GM19023 (cell line): ENCODE data around the gene CMIP.
A peak's percentile ranks its signal among the peaks of the same experiment; 100 is the strongest.
"Not testable (repeated sequence)": the region's sequence is repeated elsewhere in the genome, so short reads cannot be mapped to it uniquely, and the experiment has no call there.

Experiments used
- ATAC-seq: cut with Tn5 transposase; IDR thresholded peaks from one replicate; pipeline ENCODE4 v1.9.1; 2021; ENCODE audit warnings: mild to moderate bottlenecking, moderate library complexity; ENCODE audit not compliant: unreplicated experiment

CMIP gene

DNA sequence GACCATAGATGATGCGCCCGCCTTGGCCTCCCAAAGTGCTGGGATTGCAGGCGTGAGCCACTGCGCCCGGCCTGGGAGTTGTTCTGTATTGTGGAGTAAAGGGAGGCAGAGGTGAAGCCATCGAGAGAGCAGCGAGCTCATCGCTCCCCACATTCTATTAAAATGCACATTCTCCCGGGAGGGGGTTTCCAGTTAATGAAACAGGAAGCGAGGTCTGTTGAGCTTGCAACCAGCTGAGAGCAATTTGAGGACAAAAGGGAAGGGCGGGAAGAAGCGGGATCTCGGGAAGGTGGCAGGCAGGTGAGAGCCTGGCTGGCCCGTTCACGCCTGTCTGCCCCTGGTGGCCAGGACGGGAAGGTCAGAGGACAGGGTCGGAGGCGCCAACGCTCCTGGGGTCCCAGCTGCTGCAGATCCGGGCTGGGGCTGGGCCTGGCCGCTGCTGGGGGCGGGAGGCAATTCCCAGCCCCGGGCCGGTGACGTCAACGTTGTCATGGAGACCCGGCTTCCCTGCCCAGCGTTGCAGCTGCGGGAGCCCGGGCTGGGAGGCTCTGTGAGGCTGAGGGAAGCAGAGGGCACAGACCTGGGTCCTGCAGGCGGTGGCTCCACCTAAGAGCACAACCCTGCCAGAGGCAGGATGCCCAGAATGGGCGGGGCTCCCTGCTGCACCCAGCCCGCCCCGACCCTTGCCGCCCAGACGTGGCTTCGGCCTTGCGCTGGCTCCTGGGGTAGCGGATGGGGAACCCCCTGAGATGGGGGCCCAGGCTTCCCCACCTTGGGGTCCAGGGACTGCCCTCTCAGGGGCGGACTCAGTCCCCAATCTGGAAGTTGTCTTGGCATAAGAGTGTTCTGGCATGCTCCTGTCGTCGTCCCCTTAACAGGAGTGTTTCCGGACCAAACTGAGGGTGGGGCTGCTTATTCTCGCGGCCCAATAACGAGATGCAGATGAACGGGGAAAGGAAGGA, 285.8 kb downstream of the CMIP start:
- peak; percentile 82 for ATAC-seq

DNA sequence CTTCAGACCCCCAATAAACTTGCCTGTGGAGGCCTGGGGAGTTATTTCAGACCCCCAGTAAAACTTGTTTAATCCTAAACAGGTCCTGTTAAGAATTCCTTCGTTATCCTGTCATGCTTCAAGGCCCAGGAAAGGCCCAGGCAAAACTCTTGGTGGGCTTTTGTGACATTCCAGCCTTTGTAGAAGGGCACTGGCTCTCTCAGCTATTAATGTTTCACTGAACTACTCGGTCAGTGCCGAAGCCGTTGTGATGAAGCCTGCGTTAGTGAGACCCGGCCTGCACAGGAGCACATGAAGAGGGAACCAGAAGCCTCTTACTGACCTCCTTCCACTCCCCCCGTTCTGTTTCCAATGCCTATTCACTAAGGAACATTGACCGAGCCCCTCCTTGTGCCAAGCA, 287.0 kb downstream of the CMIP start:
- no peak for ATAC-seq

DNA sequence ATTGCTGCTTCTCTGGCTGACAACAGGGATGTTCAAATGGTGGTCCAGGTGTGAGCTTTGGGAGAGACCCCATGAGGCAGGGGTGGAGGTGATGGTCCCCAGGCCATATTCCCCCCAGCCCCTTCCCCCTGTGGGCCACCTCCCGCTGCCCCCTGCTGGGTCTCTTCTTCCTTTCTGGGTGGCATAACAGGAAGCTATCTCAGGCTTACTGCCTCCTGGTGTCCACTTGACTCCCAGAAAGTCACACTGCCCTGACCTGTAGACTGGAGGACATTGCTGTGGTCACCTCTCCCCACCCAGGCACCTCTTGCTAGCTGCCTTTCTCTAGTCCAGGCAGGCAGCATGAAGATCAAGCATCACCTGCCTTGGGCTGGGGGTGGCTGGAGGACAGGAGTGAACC, 288.1 kb downstream of the CMIP start:
- no peak for ATAC-seq

DNA sequence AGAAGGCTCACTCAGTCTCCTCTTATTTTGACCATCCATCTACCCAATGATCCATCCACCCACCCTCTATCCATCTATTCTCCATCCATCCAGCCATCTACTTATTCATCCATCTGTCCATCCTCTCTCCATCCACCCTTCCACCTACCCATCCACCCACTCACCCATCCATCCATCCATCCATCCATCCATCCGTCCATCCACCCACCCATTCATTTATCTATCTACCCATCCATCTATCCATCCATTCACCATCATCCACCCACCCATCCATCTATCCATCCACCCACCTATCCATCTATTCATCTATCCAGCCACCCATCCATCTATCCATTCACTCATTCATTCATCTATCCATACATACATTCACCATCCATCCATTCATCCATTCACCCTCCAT, 288.7 kb downstream of the CMIP start:
- no peak for ATAC-seq

DNA sequence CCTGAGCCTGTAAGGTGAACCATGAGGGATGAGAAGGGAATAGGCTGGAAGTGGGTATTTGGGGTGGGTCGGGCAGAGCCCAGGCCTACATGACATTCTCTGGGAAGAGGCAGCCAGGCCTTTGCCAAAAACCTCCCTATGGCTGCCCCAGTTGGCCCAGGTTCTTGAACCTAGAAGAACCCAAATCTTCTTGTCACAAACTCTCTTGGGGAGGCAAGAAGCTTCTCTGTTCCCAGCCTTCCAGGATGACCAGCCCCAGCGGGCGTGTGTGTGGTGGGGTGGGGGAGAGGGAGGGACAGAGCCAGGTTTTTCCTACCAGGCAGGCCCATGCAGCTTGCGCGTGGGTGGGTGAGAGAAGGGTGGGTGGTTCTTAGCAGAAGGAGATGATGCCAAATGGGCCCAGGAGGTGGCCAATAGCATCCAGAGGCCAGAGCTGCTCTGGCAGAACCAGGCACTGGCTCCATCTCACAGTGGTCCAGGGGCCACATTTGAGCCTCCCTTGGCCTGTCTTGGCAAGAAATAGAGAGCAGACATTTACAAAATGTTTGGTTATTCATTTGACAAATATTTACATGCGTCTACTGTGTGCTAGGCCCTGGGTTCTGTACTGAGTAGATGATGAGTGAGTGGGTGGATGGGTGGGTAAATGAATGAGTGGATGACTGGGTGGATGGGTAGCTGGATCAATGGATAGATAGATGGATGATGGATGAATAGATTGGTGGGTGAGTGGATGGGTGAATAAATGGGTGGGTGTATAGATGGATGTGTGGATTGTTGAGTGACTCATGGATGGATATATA, 290.2 kb downstream of the CMIP start:
- ATAC-seq: no peak

DNA sequence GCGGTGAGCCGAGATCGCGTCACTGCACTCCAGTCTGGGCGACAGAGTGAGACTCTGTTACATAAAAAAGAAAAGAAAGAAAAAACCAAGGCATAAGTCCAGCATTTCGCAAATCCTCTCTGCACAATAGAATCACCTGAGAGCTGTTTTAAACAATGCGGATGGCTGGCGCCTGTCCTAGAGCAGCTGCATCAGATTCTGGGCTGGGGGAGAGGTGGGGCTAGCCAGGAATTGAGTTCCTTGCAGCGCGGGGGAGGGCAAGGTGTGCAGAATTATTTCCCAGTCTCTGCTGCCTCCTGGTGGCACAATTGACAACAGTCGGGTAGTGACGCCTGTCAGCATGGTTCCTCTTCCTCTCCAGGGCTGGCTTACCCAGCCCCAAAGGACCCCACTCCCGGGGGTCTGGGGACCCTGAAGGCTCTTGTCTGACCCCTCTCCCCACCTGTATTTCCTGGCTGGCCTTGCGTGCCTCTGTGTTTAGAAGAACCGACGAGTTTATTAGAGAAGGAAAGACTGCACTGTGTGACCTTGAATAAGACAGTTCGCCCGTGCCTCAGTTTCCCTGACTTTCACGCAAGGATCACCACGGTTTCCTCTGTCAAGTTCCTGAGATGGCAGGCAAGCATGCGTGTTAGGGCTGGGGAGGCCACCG, 293.4 kb downstream of the CMIP start:
- ATAC-seq: peak; percentile 54

DNA sequence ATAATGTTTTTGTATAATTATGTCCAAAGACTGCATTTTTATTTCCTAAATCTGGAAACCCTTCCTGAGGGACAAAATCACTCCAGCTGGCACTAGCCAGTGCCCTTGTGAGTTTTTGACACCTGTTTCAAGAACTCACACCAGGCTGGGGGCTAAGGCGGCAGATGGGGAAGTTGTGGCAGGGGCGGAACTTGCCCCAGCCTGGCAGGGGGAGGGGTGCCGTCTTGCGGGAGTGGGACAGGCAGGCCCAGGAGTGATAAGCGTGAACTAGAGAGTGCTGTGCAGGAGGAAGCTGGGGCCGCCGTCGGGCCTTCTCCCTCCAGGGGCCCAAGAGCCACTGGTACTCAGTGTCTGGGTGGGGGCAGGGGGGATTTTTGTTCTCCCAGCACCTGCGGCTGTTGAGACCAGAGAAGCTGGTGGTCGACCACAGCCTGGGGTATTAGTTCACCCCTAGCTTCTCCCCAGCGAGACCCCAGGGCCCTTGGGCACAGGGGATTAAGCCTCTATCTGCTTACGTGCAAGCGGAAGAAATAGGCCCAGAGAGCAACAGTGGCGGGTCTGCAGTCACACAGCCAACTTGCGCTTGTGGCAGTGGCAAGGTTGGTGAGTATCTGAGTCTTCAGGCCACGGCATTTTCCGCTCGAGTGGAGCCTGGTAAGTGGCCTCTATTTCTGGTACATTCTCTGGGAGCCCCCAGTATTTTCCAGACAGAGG, 294.3 kb downstream of the CMIP start:
- ATAC-seq: peak; percentile 16

DNA sequence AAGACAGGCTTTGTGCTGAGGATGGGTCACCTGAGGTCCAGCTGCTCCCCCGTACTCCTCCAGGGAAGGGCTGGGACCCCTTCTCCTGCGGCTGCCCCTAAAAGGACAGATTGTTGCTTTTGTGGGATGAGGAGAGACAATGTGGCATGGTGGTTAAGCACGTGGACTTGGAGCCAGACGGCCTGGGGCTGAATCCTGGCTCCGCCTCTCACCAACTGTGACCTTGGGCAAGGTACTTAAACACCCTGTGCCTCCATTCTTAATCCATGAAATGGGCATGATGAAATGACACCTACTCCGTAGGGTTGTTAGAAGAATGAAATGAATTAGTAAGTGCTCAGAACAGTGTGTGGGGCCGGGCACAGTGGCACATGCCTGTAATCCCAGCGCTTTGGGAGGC, 294.9 kb downstream of the CMIP start:
- ATAC-seq: no peak

DNA sequence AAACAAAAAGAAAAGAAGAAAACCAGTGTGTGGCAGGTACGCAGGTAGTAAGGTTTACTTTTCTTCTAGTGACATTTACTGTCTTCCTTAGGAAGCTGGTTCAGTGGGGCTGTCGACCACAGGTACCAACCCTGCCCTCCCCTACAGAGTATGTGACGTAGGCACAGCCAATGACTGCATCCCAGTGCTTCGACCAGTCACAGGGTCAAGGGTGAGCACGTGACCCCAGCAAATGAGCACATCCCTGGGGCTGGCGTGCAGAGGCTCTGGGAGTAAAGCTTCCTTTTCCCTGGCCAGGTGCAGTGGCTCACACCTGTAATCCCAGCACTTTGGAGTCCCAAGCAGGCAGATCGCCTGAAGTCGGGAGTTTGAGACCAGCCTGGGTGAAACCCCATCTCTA, 295.6 kb downstream of the CMIP start:
- ATAC-seq: peak; percentile 59

DNA sequence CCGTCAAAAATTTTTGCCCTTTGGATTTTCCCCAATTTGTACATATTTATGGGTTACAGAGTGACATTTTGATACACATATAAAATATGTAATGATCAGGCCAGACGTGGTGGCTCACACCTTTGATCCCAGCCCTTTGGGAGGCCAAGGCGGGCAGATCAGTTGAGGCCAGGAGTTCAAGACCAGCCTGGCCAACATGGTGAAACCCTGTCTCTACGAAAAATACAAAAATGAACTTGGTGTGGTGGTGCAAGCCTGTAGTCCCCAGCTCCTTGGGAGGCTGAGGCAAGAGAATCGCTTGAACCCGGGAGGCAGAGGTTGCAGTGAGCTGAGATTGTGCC, 296.8 kb downstream of the CMIP start:
- not testable (repeated sequence) for ATAC-seq

DNA sequence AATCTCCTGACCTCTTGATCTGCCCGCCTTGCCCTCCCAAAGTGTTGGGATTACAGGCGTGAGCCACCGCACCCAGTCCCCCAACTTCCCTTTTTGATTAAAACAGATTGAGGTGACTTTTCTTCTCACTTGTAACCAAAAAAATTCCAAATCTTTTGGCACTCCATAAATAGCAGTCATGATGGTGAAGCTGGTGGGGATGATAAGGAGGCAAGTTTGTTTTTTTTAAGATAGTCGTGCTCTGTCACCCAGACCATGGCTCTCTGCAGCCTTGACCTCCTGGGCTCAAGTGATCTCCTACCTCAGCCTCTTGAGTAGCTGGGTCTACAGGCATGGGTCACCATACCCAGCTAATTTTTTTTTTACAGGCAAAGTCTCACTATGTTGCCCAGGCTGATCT, 299.8 kb downstream of the CMIP start:
- no peak for ATAC-seq

DNA sequence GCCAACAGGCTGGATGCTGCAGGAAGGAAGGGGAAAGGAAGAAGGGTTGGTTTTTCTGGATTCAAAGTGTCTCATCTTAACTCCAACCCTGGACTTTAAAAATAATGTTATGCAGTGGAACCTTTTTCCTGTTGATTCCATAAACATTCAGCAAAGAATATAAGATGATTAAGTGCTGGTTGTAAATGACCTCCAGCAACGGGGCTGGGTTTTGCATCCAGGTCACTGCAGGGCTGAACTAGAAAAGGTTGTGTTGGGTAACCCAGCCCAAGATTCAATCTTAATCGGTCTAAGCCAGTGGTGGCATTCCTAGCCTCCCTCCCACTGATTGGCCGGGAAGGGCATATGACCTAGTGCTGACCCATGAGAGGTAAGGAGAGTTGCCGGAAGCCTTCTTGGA, 300.3 kb downstream of the CMIP start:
- ATAC-seq: no peak

DNA sequence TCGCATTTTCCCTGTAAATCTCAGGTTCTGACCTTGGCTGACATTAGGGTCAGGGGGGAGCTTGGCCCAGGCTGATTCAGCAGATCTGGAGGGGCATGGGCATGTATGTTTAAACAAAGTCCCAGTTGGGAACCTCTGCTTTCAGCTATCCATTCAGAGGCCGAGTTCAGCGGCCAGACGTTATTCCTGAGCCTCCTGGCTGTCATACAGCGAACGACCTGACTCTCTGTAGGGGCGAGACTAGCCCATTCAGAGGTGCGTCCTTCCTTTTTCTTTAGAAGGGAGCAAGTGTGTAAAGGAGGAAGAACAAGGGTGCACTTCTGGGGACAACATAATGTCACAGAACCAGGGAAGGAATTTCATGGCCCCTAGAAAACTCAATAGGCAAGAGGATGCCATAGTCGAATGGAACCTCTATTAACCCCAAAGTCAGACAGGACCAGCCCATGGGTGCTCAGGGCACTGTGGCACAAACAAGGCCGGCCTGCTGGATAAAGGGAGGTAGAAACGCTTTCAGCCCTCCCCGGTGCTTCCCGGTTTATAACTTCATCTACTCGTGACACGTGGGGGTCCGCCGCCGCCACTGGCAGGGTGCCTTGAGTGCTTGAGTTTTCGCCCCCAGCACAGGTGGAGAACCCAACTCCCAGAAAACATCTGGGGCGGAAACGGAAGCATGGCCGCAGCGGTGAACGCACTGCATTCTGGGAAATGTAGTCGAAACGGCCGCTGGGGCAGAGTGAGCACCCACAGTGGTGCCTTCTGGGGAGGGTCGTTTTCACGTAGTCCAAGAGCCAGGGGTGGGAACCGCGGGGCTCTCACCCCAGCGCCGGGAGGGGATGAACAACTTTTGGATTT, 301.3 kb downstream of the CMIP start:
- ATAC-seq: peak; percentile 82

DNA sequence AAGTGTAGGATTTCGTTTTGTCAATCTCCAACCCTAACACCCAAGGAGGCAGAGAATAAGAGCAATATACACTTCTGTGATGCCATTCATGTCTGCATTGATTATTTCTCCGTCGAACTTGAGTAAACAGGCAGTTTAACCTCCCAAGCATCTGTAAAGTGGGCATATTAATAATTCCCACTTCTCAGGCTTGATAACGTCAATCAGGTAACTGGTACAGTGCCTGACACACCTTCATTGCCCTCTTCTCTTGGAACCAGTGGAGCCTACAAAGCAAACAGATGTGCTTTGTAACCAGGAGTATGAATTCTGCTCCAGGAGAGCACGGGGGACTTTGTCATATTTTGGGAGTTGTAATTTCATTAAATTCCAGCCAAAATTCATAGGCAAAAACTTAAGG, 302.0 kb downstream of the CMIP start:
- ATAC-seq: no peak

DNA sequence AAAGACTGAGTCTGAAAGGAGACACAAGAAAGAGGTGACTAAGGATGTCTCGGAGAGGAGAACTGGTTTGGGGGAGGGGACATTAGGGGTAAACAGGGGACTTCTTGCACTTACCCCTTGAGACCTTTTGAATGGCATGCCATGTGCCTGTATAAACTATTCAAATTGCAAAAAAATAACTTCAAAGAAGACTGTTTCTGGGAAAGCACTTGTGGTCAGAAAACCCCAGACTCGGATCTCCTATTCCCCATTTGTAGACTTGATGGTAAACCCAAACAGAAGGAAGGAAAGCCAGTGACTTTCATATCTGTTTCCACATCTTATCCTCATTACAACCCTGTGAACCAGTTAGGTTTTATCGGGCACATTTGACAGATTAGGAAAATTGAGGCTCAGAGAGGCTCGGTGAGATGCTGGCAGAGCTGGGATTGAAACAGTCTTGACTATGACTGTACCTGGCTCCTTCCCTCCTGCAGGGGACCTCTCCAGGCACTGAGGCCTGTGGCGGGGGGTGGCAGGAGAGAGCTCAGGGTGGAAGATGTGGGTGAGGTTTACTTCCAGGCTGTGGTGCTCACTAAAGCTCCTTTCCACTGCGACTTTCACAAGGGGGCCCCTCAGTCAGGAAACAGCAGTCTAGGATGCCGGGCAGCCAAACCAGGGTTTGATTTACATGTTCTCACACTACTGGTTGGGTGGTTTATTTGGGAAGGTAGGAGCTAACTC, 304.0 kb downstream of the CMIP start:
- ATAC-seq: no peak

DNA sequence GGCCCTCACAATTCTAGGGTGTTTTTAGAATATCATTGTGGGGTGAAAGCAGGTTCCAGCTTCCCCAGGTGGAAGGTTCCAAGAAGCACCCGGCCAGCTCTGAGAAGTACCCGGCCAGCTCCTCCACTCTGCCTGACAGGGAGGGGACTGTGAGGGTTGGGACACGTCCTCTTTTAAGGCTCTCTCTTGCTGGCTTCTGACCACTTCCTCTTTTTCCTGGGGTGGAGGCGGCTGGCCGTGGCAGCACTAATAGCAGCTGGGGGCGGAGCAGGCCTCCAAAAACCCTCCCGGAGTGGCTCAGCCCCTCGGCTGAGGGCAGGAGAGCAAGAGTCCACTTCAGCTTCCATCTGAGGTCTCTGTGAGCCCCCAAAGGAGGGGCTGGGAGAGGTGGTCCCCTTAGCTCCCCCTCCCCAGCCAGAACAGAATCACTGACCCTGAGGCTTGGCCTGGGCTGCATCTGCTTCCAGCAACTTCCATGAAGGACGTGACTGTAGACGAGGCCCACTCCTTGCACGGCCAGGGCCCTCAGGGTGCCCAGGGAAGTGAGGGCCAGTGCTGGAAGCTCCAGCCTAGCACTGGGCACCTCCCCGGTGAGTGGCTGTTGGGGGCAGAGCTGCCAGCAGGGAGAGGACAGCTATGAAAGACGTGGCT, 307.7 kb downstream of the CMIP start:
- peak; percentile 91 for ATAC-seq

DNA sequence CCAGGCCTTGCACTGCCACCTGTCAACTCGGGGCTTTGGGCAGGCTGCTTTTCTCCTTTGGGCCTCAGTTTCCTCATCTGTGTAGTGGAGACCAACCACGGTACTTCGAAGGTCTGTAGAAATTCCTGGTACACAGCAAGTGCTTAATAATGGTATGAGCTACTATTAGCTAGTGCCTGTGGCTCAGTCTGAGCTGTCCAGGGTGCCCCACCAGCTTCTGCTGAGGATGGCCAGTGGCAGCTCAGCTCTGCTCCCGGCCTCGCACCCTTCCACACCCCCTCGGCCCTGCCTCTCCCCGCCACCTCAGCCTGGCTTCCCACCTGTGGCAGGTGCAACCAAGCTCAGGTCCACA, 308.2 kb downstream of the CMIP start:
- no peak for ATAC-seq

DNA sequence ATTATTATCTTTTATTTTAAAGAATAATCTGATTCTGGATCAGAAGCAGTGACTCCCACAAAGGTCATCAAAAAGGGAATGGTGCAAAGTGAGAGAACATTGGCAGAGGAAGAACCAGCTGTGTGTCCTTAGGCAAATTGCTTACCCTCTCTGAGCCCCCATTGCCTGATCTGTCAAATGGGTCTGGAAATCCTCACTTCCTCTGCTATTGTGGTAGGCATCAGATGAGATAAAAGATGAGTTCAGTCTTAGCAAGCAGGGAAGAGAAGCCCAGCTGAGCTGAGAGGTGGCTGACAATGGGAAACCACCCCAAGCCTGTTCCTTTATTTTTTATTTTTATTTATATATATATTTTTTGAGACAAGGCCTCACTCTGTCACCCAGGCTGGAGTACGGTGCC, 310.2 kb downstream of the CMIP start:
- no peak for ATAC-seq
